Nephron (organoid): ENCODE data around the gene KANK4.

Experiments used
- H3K27ac Mint-ChIP-seq, 3 experiments: 2 replicates each; pipeline ENCODE4 v1.8.0; 2020; ENCODE audit warnings: mixed read lengths in 3 of 3, mild to moderate bottlenecking in 2 of 3, moderate library complexity in 1 of 3
- H3K27me3 Mint-ChIP-seq: 2 replicates; pipeline ENCODE4 v1.8.0; 2021; ENCODE audit warnings: low read depth, mild to moderate bottlenecking, moderate library complexity, mixed read lengths
- H3K36me3 Mint-ChIP-seq: 2 replicates; pipeline ENCODE4 v1.8.0; 2020; ENCODE audit warnings: low read depth, mixed read lengths
- H3K4me1 Mint-ChIP-seq: 2 replicates; pipeline ENCODE4 v1.8.0; 2020; ENCODE audit warnings: mixed read lengths
- H3K4me3 Mint-ChIP-seq, 3 experiments: 2 replicates each; pipeline ENCODE4 v1.8.0; 2020; ENCODE audit warnings: mild to moderate bottlenecking in 3 of 3, mixed read lengths in 3 of 3, moderate library complexity in 2 of 3
- H3K9me3 Mint-ChIP-seq: 2 replicates; pipeline ENCODE4 v1.8.0; 2020; ENCODE audit warnings: mixed read lengths
- TF ChIP-seq, protein P1 (sequence below), 3 experiments: fragments of 200-600 bp; sonication (generic); IDR thresholded peaks; one replicate each; pipeline ENCODE4 v1.5.0; 2021; ENCODE audit warnings: antibody characterized with exemption in 3 of 3; ENCODE audit not compliant: unreplicated experiment in 3 of 3

Gene KANK4

GRCh38 chr1:62325081-62325480 is 5.8 kb upstream of the KANK4 start:
- Mint-ChIP-seq H3K9me3 (no peaks in the 10 kb centered on the region), H3K27ac (peak overlapping the region in 1 of 3 experiments; percentile 71), H3K36me3 (no peaks in the 10 kb centered on the region), H3K27me3 (peaks cover 31% of the 10 kb centered on the region), H3K4me3 (peak overlapping the region in 1 of 3 experiments; percentile 13), H3K4me1 (peaks cover 40% of the 10 kb centered on the region)
- TF ChIP-seq, protein P1, sequence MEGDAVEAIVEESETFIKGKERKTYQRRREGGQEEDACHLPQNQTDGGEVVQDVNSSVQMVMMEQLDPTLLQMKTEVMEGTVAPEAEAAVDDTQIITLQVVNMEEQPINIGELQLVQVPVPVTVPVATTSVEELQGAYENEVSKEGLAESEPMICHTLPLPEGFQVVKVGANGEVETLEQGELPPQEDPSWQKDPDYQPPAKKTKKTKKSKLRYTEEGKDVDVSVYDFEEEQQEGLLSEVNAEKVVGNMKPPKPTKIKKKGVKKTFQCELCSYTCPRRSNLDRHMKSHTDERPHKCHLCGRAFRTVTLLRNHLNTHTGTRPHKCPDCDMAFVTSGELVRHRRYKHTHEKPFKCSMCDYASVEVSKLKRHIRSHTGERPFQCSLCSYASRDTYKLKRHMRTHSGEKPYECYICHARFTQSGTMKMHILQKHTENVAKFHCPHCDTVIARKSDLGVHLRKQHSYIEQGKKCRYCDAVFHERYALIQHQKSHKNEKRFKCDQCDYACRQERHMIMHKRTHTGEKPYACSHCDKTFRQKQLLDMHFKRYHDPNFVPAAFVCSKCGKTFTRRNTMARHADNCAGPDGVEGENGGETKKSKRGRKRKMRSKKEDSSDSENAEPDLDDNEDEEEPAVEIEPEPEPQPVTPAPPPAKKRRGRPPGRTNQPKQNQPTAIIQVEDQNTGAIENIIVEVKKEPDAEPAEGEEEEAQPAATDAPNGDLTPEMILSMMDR (IDR thresholded peaks at IDR 0.05; ENCODE audit: unreplicated experiment in 3 of 3), result no peak

DNA sequence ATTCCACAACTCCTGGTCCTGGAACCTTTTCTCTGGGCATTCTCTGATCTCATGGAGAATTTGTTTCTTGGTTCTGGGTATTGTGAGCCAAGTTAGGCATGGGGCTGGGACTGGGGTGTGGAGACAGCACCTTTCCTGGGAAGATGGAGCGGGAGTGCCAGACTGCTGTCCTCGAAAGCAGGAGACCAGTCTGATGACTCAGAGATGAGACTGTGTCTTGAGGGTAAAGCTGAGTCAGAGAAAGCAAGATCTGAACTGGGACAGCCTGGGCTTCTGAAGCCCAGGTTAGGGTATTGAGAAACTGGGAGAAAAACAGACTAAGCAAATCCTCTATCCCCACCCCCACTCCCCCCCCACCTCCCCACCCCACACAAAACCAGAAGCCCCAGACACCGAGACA is 2.2 kb upstream of the KANK4 start:
- H3K27ac Mint-ChIP-seq, result peak overlapping the region in 2 of 3 experiments; percentile 33 to 37
- peak overlapping the region in 2 of 3 experiments; percentile 67 to 71 for H3K4me3 Mint-ChIP-seq
- TF ChIP-seq, protein P1 (IDR thresholded peaks at IDR 0.05; ENCODE audit: unreplicated experiment in 3 of 3), result no peak
- peaks cover 53% of the 10 kb centered on the region for H3K4me1 Mint-ChIP-seq
- H3K9me3 Mint-ChIP-seq, result no peaks in the 10 kb centered on the region
- no peaks in the 10 kb centered on the region for H3K36me3 Mint-ChIP-seq
- H3K27me3 Mint-ChIP-seq, result peaks cover 53% of the 10 kb centered on the region

- Mint-ChIP-seq H3K4me3 (peak overlapping the region; percentile 83 to 84 (median 84)), H3K4me1 (peaks cover 75% of the 10 kb centered on the region), H3K27me3 (peaks cover 55% of the 10 kb centered on the region), H3K9me3 (no peaks in the 10 kb centered on the region), H3K27ac (peak overlapping the region; percentile 22 to 99 (median 98)), H3K36me3 (no peaks in the 10 kb centered on the region)
- TF ChIP-seq, protein P1 (IDR thresholded peaks at IDR 0.05; ENCODE audit: unreplicated experiment in 3 of 3), result no peak
Measured at GRCh38 chr1:62318320-62318755, 896 bp downstream of the KANK4 start.

GRCh38 chr1:62317021-62317768 is 2.0 kb downstream of the KANK4 start:
- no peaks in the 10 kb centered on the region for H3K36me3 Mint-ChIP-seq
- peaks cover 46% of the 10 kb centered on the region for H3K27me3 Mint-ChIP-seq
- TF ChIP-seq, protein P1 (IDR thresholded peaks at IDR 0.05; ENCODE audit: unreplicated experiment in 3 of 3), result no peak
- peak overlapping the region; percentile 95 to 99 (median 98) for H3K27ac Mint-ChIP-seq
- peak overlapping the region; percentile 83 to 84 (median 84) for H3K4me3 Mint-ChIP-seq
- no peaks in the 10 kb centered on the region for H3K9me3 Mint-ChIP-seq
- H3K4me1 Mint-ChIP-seq, result peaks cover 83% of the 10 kb centered on the region

DNA sequence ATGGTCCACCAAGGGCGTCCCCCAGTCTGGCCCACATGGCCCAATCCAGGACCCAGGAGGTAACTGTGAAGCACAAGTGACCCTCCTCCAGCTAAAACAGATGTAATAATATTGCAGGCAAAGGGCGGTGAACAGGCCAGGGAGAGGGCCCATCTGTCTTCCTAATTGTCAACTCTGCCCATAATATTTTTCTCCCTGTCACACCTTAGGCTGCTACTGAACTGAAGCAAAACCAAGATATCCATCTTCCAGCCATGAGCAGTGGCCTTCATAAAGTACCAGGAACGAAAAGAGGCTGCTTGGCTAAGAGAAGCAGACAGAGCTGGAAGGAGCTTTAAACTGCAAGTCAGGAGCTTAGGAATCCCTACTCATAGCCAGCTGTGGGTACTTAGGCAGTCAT is 3.1 kb downstream of the KANK4 start:
- Mint-ChIP-seq H3K27me3 (peaks cover 41% of the 10 kb centered on the region), H3K27ac (peak overlapping the region; percentile 95 to 99 (median 98)), H3K4me1 (peaks cover 81% of the 10 kb centered on the region), H3K4me3 (peak overlapping the region in 2 of 3 experiments; percentile 26 to 83), H3K36me3 (no peaks in the 10 kb centered on the region), H3K9me3 (no peaks in the 10 kb centered on the region)
- TF ChIP-seq, protein P1 (IDR thresholded peaks at IDR 0.05; ENCODE audit: unreplicated experiment in 3 of 3), result no peak
